GM12878 (cell line): ENCODE data around the gene NAGK. TPM values are rescaled to one million over a fixed set of nuclear protein-coding genes. Genes with fewer than 3 reads are reported as not detected.
A peak's percentile ranks its signal among the peaks of the same experiment; 100 is the strongest.

Source experiments
- ATAC-seq: fragments of 200-7000 bp; cut with Tn5 transposase; 3 replicates; pipeline ENCODE4 v1.9.1; 2020; ENCODE audit warnings: mild to moderate bottlenecking, moderate library complexity
- BruUV-seq: library from RNA; stranded (reverse); fragments of 400-500 nt; replicated peaks from 2 replicates; lab custom pipeline; 2021; lab: Mats Ljungman, UMichigan
- CTCF ChIA-PET: fragments of 300-600 bp; sonication (Branson Sonifier 250); formaldehyde crosslinking; extraction: SDS; loops from one replicate; lab custom pipeline; 2021; ENCODE audit warnings: inconsistent platforms; lab: Yijun Ruan, JAX
- POLR2A ChIA-PET: fragments of 350-600 bp; formaldehyde crosslinking; extraction: SDS; loops from one replicate; lab custom pipeline; 2021; ENCODE audit warnings: inconsistent platforms; lab: Charles Lee
- RAD21 ChIA-PET: fragments of 300-600 bp; sonication (Branson Sonifier 250); formaldehyde crosslinking; loops from one replicate; lab custom pipeline; 2023; ENCODE audit warnings: antibody characterized with exemption; ENCODE audit not compliant: unreplicated experiment; lab: Charles Lee
- SMC1A ChIA-PET: fragments of 300-600 bp; sonication (Branson Sonifier 250); formaldehyde crosslinking; loops from one replicate; lab custom pipeline; 2023; ENCODE audit not compliant: unreplicated experiment, uncharacterized antibody; lab: Charles Lee
- DNase-seq: peaks from one replicate; pipeline ENCODE4 v3.0.0-alpha.2; 2011; ENCODE audit warnings: low read depth, low spot score
- FAIRE-seq: peaks from 3 replicates; lab custom pipeline; 2011; peaks lifted over from hg19 to GRCh38; lab: Jason Lieb, UNC
- H2AFZ ChIP-seq: 2 replicates; pipeline ENCODE4 v1.6.0; 2011; ENCODE audit warnings: low read depth, low read length, control low read depth; ENCODE audit not compliant: control insufficient read depth
- H3K27ac ChIP-seq: 2 replicates; pipeline ENCODE4 v1.5.1; 2011; ENCODE audit warnings: control low read depth; ENCODE audit not compliant: control insufficient read depth, insufficient read depth
- H3K27me3 ChIP-seq, 2 experiments: replicated peaks in 1 of 2; 2 replicates each; pipeline versions ENCODE4 v1.6.0 to v1.6.1; 2011; ENCODE audit warnings: low read length in 1 of 2; ENCODE audit not compliant: control insufficient read depth in 2 of 2, insufficient read depth in 2 of 2
- H3K36me3 ChIP-seq, 2 experiments: 2 replicates each; pipeline ENCODE4 v1.5.1; 2011; ENCODE audit warnings: low read length in 1 of 2; ENCODE audit not compliant: control insufficient read depth in 2 of 2, insufficient read depth in 2 of 2
- H3K4me1 ChIP-seq: 2 replicates; pipeline ENCODE4 v1.6.1; 2011; ENCODE audit warnings: mild to moderate bottlenecking, low read length, moderate library complexity, mixed read lengths; ENCODE audit not compliant: control insufficient read depth, insufficient read depth
- H3K4me2 ChIP-seq: 2 replicates; pipeline ENCODE4 v1.6.0; 2011; ENCODE audit warnings: control low read depth; ENCODE audit not compliant: control insufficient read depth, insufficient read depth
- H3K4me3 ChIP-seq: fragments of 200-600 bp; sonication (generic); 2 replicates; pipeline ENCODE4 v1.5.1; 2016
- H3K79me2 ChIP-seq: 2 replicates; pipeline ENCODE4 v1.6.0; 2011; ENCODE audit warnings: low read length; ENCODE audit not compliant: control insufficient read depth, insufficient read depth
- H3K9ac ChIP-seq: 2 replicates; pipeline ENCODE4 v1.8.0; 2011; ENCODE audit warnings: low read length, control low read depth, mixed read lengths; ENCODE audit not compliant: control insufficient read depth, insufficient read depth
- H3K9me3 ChIP-seq: replicated peaks from 3 replicates; pipeline ENCODE4 v1.5.1; 2011; ENCODE audit warnings: mild to moderate bottlenecking, low read length; ENCODE audit not compliant: control insufficient read depth, insufficient read depth
- H4K20me1 ChIP-seq: 2 replicates; pipeline ENCODE4 v1.6.0; 2011; ENCODE audit not compliant: control insufficient read depth, insufficient read depth
- ATF2 ChIP-seq: IDR thresholded peaks from 2 replicates; pipeline ENCODE4 v1.6.1; 2012; ENCODE audit warnings: low read length, inconsistent platforms
- BACH1 ChIP-seq: fragments of 450-650 bp; IDR thresholded peaks from 2 replicates; pipeline ENCODE4 v1.6.1; 2017; ENCODE audit warnings: mild to moderate bottlenecking, borderline replicate concordance
- ESRRA ChIP-seq: IDR thresholded peaks from 2 replicates; pipeline ENCODE4 v1.6.1; 2012; ENCODE audit warnings: mild to moderate bottlenecking, low read length, improper control_type of control experiment
- HDAC6 ChIP-seq: fragments of 200-600 bp; sonication (generic); IDR thresholded peaks from one replicate; pipeline ENCODE4 v1.8.0; 2017; ENCODE audit warnings: antibody characterized with exemption; ENCODE audit not compliant: unreplicated experiment
- JUND ChIP-seq: IDR thresholded peaks from 2 replicates; pipeline ENCODE4 v1.6.1; 2012; ENCODE audit warnings: low read depth, mild to moderate bottlenecking, low read length, improper control_type of control experiment, moderate library complexity
- KDM1A ChIP-seq: fragments of 200-600 bp; sonication (generic); IDR thresholded peaks from 2 replicates; pipeline ENCODE4 v1.6.1; 2016; ENCODE audit warnings: borderline replicate concordance
- MEF2A ChIP-seq: IDR thresholded peaks from 2 replicates; pipeline ENCODE4 v1.6.1; 2011; ENCODE audit warnings: low read depth, mild to moderate bottlenecking, low read length, moderate library complexity; ENCODE audit not compliant: insufficient read depth
- MEF2B ChIP-seq: fragments of 450-650 bp; IDR thresholded peaks from 2 replicates; pipeline ENCODE4 v1.6.1; 2018; ENCODE audit warnings: mild to moderate bottlenecking, moderate library complexity; ENCODE audit not compliant: partially characterized antibody, poor library complexity, severe bottlenecking
- NFXL1 ChIP-seq: fragments of 450-650 bp; IDR thresholded peaks from 2 replicates; pipeline ENCODE4 v1.6.1; 2017; ENCODE audit warnings: antibody characterized with exemption, mild to moderate bottlenecking, borderline replicate concordance
- POLR2A ChIP-seq: IDR thresholded peaks from 2 replicates; pipeline ENCODE4 v1.6.1; 2011; ENCODE audit warnings: low read depth, mild to moderate bottlenecking, low read length
- RAD21 ChIP-seq: IDR thresholded peaks from 2 replicates; pipeline ENCODE4 v1.6.1; 2011; ENCODE audit warnings: mild to moderate bottlenecking, low read depth, low read length, moderate library complexity; ENCODE audit not compliant: insufficient read depth
- RAD51 ChIP-seq: fragments of 450-650 bp; IDR thresholded peaks from 2 replicates; pipeline ENCODE4 v1.6.1; 2016; ENCODE audit warnings: moderate library complexity, mild to moderate bottlenecking, inconsistent platforms
- RELB ChIP-seq: fragments of 450-650 bp; IDR thresholded peaks from 2 replicates; pipeline ENCODE4 v1.6.1; 2017; ENCODE audit warnings: low read depth, mild to moderate bottlenecking, moderate library complexity
- SMARCA5 ChIP-seq: fragments of 450-650 bp; IDR thresholded peaks from 2 replicates; pipeline ENCODE4 v1.6.1; 2017; ENCODE audit warnings: mild to moderate bottlenecking
- WRNIP1 ChIP-seq: IDR thresholded peaks from 2 replicates; pipeline ENCODE4 v1.6.1; 2011; ENCODE audit warnings: low read depth, low read length, improper control_type of control experiment, borderline replicate concordance
- YY1 ChIP-seq: IDR thresholded peaks from 2 replicates; pipeline ENCODE4 v1.6.1; 2011; ENCODE audit warnings: low read depth, mild to moderate bottlenecking, low read length
- ZBTB4 ChIP-seq: fragments of 450-650 bp; formaldehyde crosslinking; IDR thresholded peaks from 2 replicates; pipeline ENCODE4 v1.4.0; 2022; ENCODE audit warnings: mild to moderate bottlenecking, moderate library complexity
- WGBS: methylation state at CpG from one replicate; pipeline ENCODE4 v1.1.6; 2016; ENCODE audit warnings: low lambda C conversion rate; ENCODE audit not compliant: insufficient replicate concordance, insufficient coverage; ENCODE audit errors: missing lambda C conversion rate; 5-methylcytosine and 5-hydroxymethylcytosine counted together
- in situ Hi-C: fragments of 300-500 bp; cut with MboI; formaldehyde crosslinking; loops from 9 replicates; pipeline ENCODE4 v1.14.3; 2018; ENCODE audit warnings: mixed read lengths
- intact Hi-C: fragments of 100-400 bp; cut with micrococcal nuclease; formaldehyde crosslinking; loops from one replicate; pipeline ENCODE4 v1.14.2; 2022; ENCODE audit not compliant: unreplicated experiment
- polyA plus RNA-seq, 11 experiments: library from polyadenylated mRNA; depleted of rRNA in 4 of 11; unstranded in 6 of 11; stranded (reverse) in 5 of 11; fragments of >200 nt; fragmentation: Nextera tagmentation in 4 of 11; fragmentation: Illumina TruSeq in 1 of 11; extraction: Ambion mirVana in 4 of 11; extraction: Trizol in 1 of 11; gene quantifications; 1 replicate in 1 of 11; 2 replicates in 10 of 11; pipeline versions ENCODE4 v1.2.1 to v1.2.3, GENCODE V29; 2011 to 2016; ENCODE audit warnings: inconsistent platforms in 2 of 11, missing spikeins in 2 of 11, low read depth in 1 of 11
- total RNA-seq, 4 experiments: library from RNA; depleted of rRNA in 3 of 4; stranded (reverse); fragments of >200 nt in 3 of 4; fragmentation: Illumina TruSeq in 1 of 4; extraction: Trizol in 1 of 4; gene quantifications; 2 replicates each; pipeline versions ENCODE4 v1.2.1 to v1.2.3, GENCODE V29; 2013 to 2021

Gene NAGK
- total and polyA plus RNA-seq, 10 of the 15 experiments (the other 5 are each of a cell fraction or from before 2014, with no cell fraction given) = 67.7 to 137 (median 115) TPM

GRCh38 chr2:71063216-71063615, 5.2 kb upstream of the NAGK start (continued):
- TF ChIP-seq ZBTB4 (no peak), MEF2B (no peak), RAD51 (peak; percentile 38; the same call in 1 of the 2 replicates)

- H3K9ac ChIP-seq = peak overlapping the region; percentile 79
- TF ChIP-seq HDAC6 (no peak), JUND (no peak), ATF2 (no peak), MEF2A (peak; percentile 59; the same call in 1 of the 2 replicates), POLR2A (peak; percentile 71), SMARCA5 (peak; percentile 74), RAD21 (0 out of 2 replicates have a peak, but pooled peaks have one; percentile 6), BACH1 (no peak), ESRRA (no peak), RELB (no peak), NFXL1 (no peak), WRNIP1 (no peak), YY1 (peak; percentile 51), KDM1A (no peak), RAD51 (0 out of 2 replicates have a peak, but pooled peaks have one; percentile 10)
Measured at GRCh38 chr2:71064110-71064611, 4.3 kb upstream of the NAGK start.

More at GRCh38 chr2:71064110-71064611, 4.3 kb upstream of the NAGK start:
- FAIRE-seq (no peak), DNase-seq (no peak), ATAC-seq (peak; percentile 2; the same call in 2 of the 3 replicates)
- intact Hi-C loops (loop anchor here (2.0 to 10.0 kb wide), 2 partner anchors 67 to 959 kb away; partner anchors contain the start of genes MCEE and MPHOSPH10), in situ Hi-C loops (loop anchor here (10.0 kb wide), 1 partner anchor 769 kb away; the partner anchor contains the start of gene SNRPG)
- Histone ChIP-seq H3K4me2 (peak overlapping the region; percentile 96), H4K20me1 (no peaks in the 10 kb centered on the region), H3K79me2 (peaks cover 24% of the 10 kb centered on the region), H3K27ac (peak overlapping the region; percentile 90), H3K4me3 (peak overlapping the region; percentile 48; the same call in 1 of the 2 replicates), H3K9me3 (no peaks in the 10 kb centered on the region), H3K27me3 (no peaks in the 10 kb centered on the region), H3K4me1 (peaks cover 44% of the 10 kb centered on the region), H3K36me3 (no peaks in the 10 kb centered on the region), H2AFZ (peak overlapping the region; percentile 13)
- no TSS peak for BruUV-seq
- 75% methylated on average over 9 of the region's 9 CpGs for WGBS
- ChIA-PET SMC1A (interaction anchor here (0.9 to 2.1 kb wide), 3 partner anchors 8 to 14 kb away, joined by 3 to 7 read pairs (median 4); no protein-coding TSS in a partner anchor), POLR2A (interaction anchor here (1.0 kb wide), 1 partner anchor 8 kb away, joined by 4 read pairs; no protein-coding TSS in a partner anchor), RAD21 (interaction anchor here (1.0 to 2.4 kb wide), 4 partner anchors 8 to 91 kb away, joined by 3 to 7 read pairs (median 4); partner anchors contain the start of genes MCEE and MPHOSPH10), CTCF (interaction anchor here (1.1 to 4.2 kb wide), 2 partner anchors 14 to 36 kb away, joined by 6 to 27 read pairs; no protein-coding TSS in a partner anchor)
